HEK293T (cell line): ENCODE results near the gene PLCB4.

ENCODE experiments used
- CTCF ChIA-PET: fragments of 350-600 bp; formaldehyde crosslinking; extraction: SDS; loops from one replicate; lab custom pipeline; 2021; ENCODE audit warnings: antibody characterized with exemption, inconsistent platforms; lab: Yijun Ruan, JAX
- POLR2A ChIA-PET: fragments of 350-600 bp; formaldehyde crosslinking; extraction: SDS; loops from one replicate; lab custom pipeline; 2020; ENCODE audit warnings: antibody characterized with exemption, inconsistent platforms; lab: Yijun Ruan, JAX
- DNase-seq: peaks from one replicate; pipeline ENCODE4 v3.0.0; 2012; ENCODE audit warnings: mixed read lengths; ENCODE audit errors: extremely low spot score
- ARNT ChIP-seq: fragments of 450-650 bp; IDR thresholded peaks from 2 replicates; pipeline ENCODE4 v1.6.1; 2017; ENCODE audit warnings: mild to moderate bottlenecking
- BHLHE40 ChIP-seq: fragments of 450-650 bp; IDR thresholded peaks from 2 replicates; pipeline ENCODE4 v1.6.1; 2016; ENCODE audit warnings: mild to moderate bottlenecking, moderate library complexity, borderline replicate concordance
- CTBP1 ChIP-seq: fragments of 450-650 bp; IDR thresholded peaks from 2 replicates; pipeline ENCODE4 v1.6.1; 2016; ENCODE audit warnings: borderline replicate concordance
- ELF4 ChIP-seq: fragments of 450-650 bp; IDR thresholded peaks from 2 replicates; pipeline ENCODE4 v1.6.1; 2017; ENCODE audit warnings: antibody characterized with exemption
- FOXA1 ChIP-seq: fragments of 450-650 bp; IDR thresholded peaks from 2 replicates; pipeline ENCODE4 v1.6.1; 2016; ENCODE audit warnings: mild to moderate bottlenecking
- FOXK2 ChIP-seq: fragments of 450-650 bp; IDR thresholded peaks from 2 replicates; pipeline ENCODE4 v1.6.1; 2016; ENCODE audit warnings: mild to moderate bottlenecking
- FOXM1 ChIP-seq: fragments of 450-650 bp; IDR thresholded peaks from 2 replicates; pipeline ENCODE4 v1.6.1; 2017; ENCODE audit warnings: mild to moderate bottlenecking, borderline replicate concordance
- HDGF ChIP-seq: fragments of 450-650 bp; IDR thresholded peaks from 2 replicates; pipeline ENCODE4 v1.6.1; 2017; ENCODE audit warnings: antibody characterized with exemption, borderline replicate concordance
- L3MBTL2 ChIP-seq: fragments of 450-650 bp; conservative IDR thresholded peaks from 2 replicates; pipeline ENCODE4 v1.6.1; 2016; ENCODE audit warnings: mild to moderate bottlenecking
- LEF1 ChIP-seq: fragments of 450-650 bp; IDR thresholded peaks from 2 replicates; pipeline ENCODE4 v1.6.1; 2017; ENCODE audit warnings: mild to moderate bottlenecking, borderline replicate concordance
- NFRKB ChIP-seq: fragments of 450-650 bp; IDR thresholded peaks from 2 replicates; pipeline ENCODE4 v1.6.1; 2016; ENCODE audit warnings: mild to moderate bottlenecking, moderate library complexity
- SP1 ChIP-seq: fragments of 450-650 bp; IDR thresholded peaks from 2 replicates; pipeline ENCODE4 v1.6.1; 2017
- SUZ12 ChIP-seq: fragments of 450-650 bp; IDR thresholded peaks from 2 replicates; pipeline ENCODE4 v1.6.1; 2016; ENCODE audit warnings: mild to moderate bottlenecking
- TARDBP ChIP-seq: fragments of 450-650 bp; IDR thresholded peaks from 2 replicates; pipeline ENCODE4 v1.6.1; 2016
- ZNF384 ChIP-seq: fragments of 450-650 bp; IDR thresholded peaks from 2 replicates; pipeline ENCODE4 v1.6.1; 2016
- TF ChIP-seq, protein P1 (sequence below): fragments of 450-650 bp; IDR thresholded peaks from 2 replicates; pipeline ENCODE4 v1.6.1; 2016

The PLCB4 gene

DNA sequence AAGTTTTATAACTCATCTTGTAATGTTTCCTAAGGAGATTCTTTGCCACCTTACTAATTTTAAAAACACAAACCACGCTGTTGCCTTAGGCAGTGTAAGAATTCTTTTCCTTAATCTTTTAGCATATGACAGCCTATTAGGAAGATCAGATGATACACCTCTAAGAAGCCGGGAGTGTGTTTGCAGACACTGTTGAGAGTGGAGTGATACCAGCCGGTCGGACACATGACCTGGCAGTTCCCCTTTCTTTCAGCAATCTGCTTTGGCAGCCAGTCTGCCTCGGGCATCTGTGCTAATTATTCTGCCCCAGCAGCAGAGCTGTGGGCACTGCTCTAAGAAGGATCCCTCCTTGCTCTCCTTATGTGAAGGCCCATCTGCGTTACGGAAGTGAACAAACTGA is 50.9 kb downstream of the PLCB4 start:
- CTCF ChIA-PET = no interaction called here
- no peak for TF ChIP-seq FOXA1
- no peak for TF ChIP-seq CTBP1
- no peak for TF ChIP-seq ARNT
- TF ChIP-seq HDGF = no peak
- no peak for TF ChIP-seq ZNF384
- no peak for TF ChIP-seq BHLHE40
- DNase-seq = no peak
- POLR2A ChIA-PET = no interaction called here

DNA sequence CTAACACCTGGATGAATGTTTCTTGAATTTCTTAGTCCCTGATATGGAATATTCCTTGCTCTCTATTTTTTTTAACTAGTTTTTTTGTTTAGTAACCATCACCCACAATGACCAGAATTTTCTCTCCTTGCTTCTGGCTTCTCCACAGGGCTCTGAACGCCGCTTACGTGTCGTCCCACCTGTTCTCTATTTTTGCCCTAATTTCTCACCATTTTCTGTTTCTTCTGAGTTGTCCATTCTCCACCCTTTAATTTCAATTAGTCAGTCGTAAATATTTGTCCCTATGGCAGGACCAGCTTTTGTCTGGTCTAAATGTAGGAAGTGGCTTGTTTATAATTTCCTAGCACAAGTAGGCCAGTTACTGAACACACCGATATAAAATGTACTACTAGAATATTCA is 52.3 kb downstream of the PLCB4 start:
- POLR2A ChIA-PET = no interaction called here
- DNase-seq = no peak
- no peak for TF ChIP-seq BHLHE40
- TF ChIP-seq ELF4 = no peak
- no peak for TF ChIP-seq ZNF384
- TF ChIP-seq HDGF = no peak
- TF ChIP-seq FOXA1 = no peak
- TF ChIP-seq L3MBTL2 = no peak
- no peak for TF ChIP-seq SP1
- no peak for TF ChIP-seq ARNT
- no peak for TF ChIP-seq FOXK2
- CTCF ChIA-PET = interaction anchor here (1.0 kb wide), 1 partner anchor 267 kb away, joined by 3 read pairs; no protein-coding TSS in a partner anchor

DNA sequence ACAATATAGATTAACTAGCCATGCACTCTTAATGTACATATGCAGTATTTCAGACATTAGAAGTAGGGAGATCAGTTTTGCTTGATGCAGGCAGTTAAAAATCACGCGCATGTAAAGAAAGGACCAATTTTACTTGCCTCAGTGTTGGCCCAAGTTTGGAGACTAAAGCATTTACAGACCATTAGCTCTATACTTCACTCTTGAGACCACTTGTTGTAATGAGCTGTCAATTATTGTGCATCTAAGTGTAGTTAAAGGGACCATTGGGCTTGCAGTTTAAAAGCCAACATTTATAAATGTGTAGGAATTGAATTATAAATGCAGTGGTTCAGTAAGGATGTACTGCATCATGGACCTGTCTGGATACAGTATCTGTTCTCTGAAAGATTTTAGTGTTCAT is 53.7 kb downstream of the PLCB4 start:
- DNase-seq = no peak
- no peak for TF ChIP-seq SUZ12
- no peak for TF ChIP-seq TARDBP
- no peak for TF ChIP-seq FOXA1
- no peak for TF ChIP-seq BHLHE40
- TF ChIP-seq FOXK2 = no peak
- TF ChIP-seq LEF1 = no peak
- TF ChIP-seq CTBP1 = no peak
- no peak for TF ChIP-seq ZNF384
- no peak for TF ChIP-seq FOXM1
- no peak for TF ChIP-seq L3MBTL2
- no peak for TF ChIP-seq ARNT
- TF ChIP-seq HDGF = no peak
- no peak for TF ChIP-seq ELF4
- no peak for TF ChIP-seq NFRKB
- TF ChIP-seq SP1 = no peak
- TF ChIP-seq, protein P1, sequence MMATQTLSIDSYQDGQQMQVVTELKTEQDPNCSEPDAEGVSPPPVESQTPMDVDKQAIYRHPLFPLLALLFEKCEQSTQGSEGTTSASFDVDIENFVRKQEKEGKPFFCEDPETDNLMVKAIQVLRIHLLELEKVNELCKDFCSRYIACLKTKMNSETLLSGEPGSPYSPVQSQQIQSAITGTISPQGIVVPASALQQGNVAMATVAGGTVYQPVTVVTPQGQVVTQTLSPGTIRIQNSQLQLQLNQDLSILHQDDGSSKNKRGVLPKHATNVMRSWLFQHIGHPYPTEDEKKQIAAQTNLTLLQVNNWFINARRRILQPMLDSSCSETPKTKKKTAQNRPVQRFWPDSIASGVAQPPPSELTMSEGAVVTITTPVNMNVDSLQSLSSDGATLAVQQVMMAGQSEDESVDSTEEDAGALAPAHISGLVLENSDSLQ = no peak
- POLR2A ChIA-PET = no interaction called here
- CTCF ChIA-PET = interaction anchor here (0.8 kb wide), 1 partner anchor 12 kb away, joined by 3 read pairs; no protein-coding TSS in a partner anchor

DNA sequence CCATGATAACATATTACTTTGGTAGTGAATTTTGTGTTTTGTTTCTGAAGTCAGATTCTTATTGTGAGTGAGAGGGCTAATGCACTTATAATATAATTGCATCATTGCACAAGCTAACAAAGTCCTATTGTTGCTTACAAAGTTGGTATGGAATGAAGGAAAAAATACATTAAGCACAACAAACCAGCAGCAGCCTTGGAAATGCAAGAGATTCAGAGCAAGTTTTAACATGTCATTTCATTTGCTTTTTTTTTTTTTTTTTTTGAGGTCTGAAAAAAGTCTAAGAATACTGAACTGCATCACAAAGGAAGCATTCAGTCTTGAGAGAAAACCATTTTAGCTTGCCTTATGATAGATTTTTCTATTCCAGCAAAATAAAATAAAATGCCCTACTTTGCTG is 57.6 kb downstream of the PLCB4 start:
- TF ChIP-seq FOXK2 (no peak), ZNF384 (no peak), BHLHE40 (no peak), SUZ12 (no peak), LEF1 (no peak), ELF4 (no peak), TARDBP (no peak), FOXM1 (no peak), NFRKB (no peak), HDGF (no peak), L3MBTL2 (no peak), SP1 (no peak)
- TF ChIP-seq, protein P1 = no peak
- ChIA-PET CTCF (no interaction called here), POLR2A (no interaction called here)
- no peak for DNase-seq

DNA sequence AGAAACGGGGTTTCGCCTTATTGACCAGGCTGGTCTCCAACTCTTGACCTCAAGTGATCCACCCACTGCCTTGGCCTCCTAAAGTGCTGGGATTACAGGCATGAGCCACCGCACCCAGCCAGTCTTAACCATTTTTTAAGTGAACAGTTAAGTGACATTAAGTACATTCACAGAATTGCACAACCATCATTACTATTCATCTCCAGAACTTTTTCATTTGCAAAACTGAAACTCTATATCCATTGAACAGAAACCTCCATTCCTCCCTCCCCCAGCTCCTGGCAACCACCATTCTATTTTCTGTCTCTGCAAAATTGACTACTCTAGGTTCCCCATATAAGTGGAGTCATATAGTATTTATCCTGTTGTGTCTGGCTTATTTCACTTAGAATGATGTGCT is 59.7 kb downstream of the PLCB4 start:
- CTCF ChIA-PET = no interaction called here
- no peak for DNase-seq
- POLR2A ChIA-PET = no interaction called here

DNA sequence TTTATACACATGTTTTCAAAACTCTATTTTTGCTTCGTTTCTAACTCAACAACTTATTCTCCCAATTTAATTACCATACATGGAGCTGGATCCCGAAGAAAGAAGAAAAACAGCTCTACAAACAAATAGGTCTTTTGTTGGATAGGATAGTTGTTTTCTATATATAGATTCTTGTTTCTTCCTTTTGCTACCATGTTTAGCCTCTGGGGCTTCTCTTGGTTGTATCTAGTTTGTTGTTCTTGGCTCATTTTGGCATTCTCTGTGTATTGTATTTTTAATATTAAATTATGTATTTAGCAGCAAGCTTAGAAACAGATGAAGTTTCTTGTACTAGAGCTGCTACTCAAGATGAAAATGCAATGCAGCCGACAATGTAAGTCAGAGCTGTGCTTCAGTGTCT is 60.9 kb downstream of the PLCB4 start:
- ChIA-PET POLR2A (no interaction called here), CTCF (no interaction called here)
- TF ChIP-seq CTBP1 = no peak
- TF ChIP-seq FOXA1 = no peak
- no peak for TF ChIP-seq FOXK2
- TF ChIP-seq ARNT = no peak
- TF ChIP-seq BHLHE40 = no peak
- TF ChIP-seq NFRKB = no peak
- no peak for TF ChIP-seq LEF1
- no peak for TF ChIP-seq TARDBP
- TF ChIP-seq L3MBTL2 = no peak
- TF ChIP-seq SUZ12 = no peak
- TF ChIP-seq HDGF = no peak
- TF ChIP-seq, protein P1 = no peak
- no peak for TF ChIP-seq FOXM1
- TF ChIP-seq ZNF384 = no peak
- TF ChIP-seq ELF4 = no peak
- no peak for TF ChIP-seq SP1
- no peak for DNase-seq

More for the DNA sequence above, 59.7 kb downstream of the PLCB4 start:
- no peak for TF ChIP-seq FOXK2
- no peak for TF ChIP-seq SP1
- no peak for TF ChIP-seq TARDBP

DNA sequence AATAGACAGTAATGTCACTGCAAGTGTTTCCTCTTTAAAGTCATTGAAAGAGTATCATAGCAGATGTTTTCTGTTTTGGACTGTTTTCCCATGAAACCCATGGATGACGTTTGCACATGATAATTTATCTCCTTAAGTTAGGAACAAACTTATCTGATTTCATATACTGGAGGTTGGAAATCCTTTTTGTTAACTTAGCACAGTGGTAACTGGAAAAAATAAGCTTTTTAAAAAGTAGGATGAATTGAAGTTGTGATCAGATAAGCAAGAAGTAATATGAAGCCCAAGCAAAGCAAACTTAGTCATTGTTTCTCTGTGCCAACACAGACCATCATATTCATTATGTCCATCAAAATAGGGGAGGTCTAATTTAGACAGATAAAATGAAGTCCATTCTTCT is 61.6 kb downstream of the PLCB4 start:
- CTCF ChIA-PET = no interaction called here
- TF ChIP-seq NFRKB (no peak), ARNT (no peak), CTBP1 (no peak), ELF4 (no peak), ZNF384 (no peak), TARDBP (no peak), SUZ12 (no peak), L3MBTL2 (no peak), FOXA1 (no peak), SP1 (no peak), FOXK2 (no peak), LEF1 (no peak)
- TF ChIP-seq, protein P1 = no peak
- DNase-seq = no peak
- POLR2A ChIA-PET = no interaction called here
